Panc1 (cell line): ENCODE measurements around the gene EGFR.

Experiments
- POLR2AphosphoS5 ChIP-seq: IDR thresholded peaks from 2 replicates; pipeline ENCODE4 v1.6.1; 2012; ENCODE audit warnings: mild to moderate bottlenecking, low read depth, low read length, moderate library complexity
- TF ChIP-seq, protein P1 (sequence below): fragments of 450-650 bp; IDR thresholded peaks from 2 replicates; pipeline ENCODE4 v1.5.1; 2017; ENCODE audit warnings: mild to moderate bottlenecking

- TF ChIP-seq POLR2AphosphoS5: peak; percentile 35; the same call in 1 of the 2 replicates
- TF ChIP-seq, protein P1, sequence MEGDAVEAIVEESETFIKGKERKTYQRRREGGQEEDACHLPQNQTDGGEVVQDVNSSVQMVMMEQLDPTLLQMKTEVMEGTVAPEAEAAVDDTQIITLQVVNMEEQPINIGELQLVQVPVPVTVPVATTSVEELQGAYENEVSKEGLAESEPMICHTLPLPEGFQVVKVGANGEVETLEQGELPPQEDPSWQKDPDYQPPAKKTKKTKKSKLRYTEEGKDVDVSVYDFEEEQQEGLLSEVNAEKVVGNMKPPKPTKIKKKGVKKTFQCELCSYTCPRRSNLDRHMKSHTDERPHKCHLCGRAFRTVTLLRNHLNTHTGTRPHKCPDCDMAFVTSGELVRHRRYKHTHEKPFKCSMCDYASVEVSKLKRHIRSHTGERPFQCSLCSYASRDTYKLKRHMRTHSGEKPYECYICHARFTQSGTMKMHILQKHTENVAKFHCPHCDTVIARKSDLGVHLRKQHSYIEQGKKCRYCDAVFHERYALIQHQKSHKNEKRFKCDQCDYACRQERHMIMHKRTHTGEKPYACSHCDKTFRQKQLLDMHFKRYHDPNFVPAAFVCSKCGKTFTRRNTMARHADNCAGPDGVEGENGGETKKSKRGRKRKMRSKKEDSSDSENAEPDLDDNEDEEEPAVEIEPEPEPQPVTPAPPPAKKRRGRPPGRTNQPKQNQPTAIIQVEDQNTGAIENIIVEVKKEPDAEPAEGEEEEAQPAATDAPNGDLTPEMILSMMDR: peak; percentile 97
Observed at GRCh38 chr7:55255496-55256445, 237.0 kb downstream of the EGFR start.
